ENCODE data around the gene SULT2A1.
"Not testable (repeated sequence)": the region's sequence is repeated elsewhere in the genome, so short reads cannot be mapped to it uniquely, and the experiment has no call there.

The SULT2A1 gene

DNA sequence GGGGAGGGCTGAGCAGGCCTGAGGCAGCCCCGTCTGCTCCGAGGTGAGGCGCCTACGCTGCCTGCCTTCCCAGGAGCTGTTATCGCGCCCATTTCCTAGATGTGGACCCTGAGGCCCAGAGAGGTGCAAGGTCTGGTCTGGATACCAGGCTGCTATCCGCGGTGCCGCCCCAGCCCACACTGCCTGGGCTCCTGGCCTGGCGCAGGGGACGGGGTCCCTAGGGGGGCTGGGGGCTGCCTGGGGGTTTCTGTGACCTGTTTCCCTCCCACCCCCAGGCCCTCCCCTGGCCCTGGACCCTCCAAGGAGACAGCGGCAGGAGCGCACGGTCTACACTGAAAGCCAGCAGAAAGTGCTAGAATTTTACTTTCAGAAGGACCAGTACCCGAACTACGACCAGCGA is 26.3 kb downstream of the SULT2A1 start:
- DNase-seq: not testable (repeated sequence)

- DNase-seq: not testable (repeated sequence)
Observed at GRCh38 chr19:47858646-47859285, 27.3 kb downstream of the SULT2A1 start, which contains the start of gene TPRX2. Gene TPRX2, plus strand, starts transcription at chr19:47859235. Its CDS starts 12 bp downstream, at chr19:47859247.

- not testable (repeated sequence) for DNase-seq
Observed at GRCh38 chr19:47858231-47858630, 27.9 kb downstream of the SULT2A1 start.

GRCh38 chr19:47854459-47854858 is 31.7 kb downstream of the SULT2A1 start:
- no peak for DNase-seq

- DNase-seq: no peak
Observed at GRCh38 chr19:47853003-47853402, 33.1 kb downstream of the SULT2A1 start.

- DNase-seq: no peak
Observed at GRCh38 chr19:47848823-47849473, 37.2 kb downstream of the SULT2A1 start.

DNA sequence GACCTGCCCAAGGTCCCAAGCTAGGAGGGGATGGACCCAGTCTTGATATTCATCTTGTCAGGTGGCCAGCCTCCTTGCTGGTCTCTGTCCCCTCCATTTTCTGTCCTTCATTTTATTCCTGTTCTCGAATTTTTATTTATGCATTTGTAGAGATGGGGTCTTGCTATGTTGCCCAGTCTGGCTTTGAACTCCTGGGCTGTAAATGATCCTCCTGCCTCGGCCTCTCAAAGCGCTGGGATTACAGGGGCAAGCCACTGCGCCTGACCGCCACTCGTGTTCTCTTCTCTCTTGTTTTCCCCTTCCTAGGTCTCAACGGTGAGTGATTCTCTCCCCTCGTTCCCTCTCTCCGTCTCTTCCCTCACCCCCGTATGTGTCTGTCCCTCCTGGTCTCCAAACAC is 37.7 kb downstream of the SULT2A1 start:
- no peak for DNase-seq

GRCh38 chr19:47842941-47843340 is 43.2 kb downstream of the SULT2A1 start:
- no peak for DNase-seq

DNA sequence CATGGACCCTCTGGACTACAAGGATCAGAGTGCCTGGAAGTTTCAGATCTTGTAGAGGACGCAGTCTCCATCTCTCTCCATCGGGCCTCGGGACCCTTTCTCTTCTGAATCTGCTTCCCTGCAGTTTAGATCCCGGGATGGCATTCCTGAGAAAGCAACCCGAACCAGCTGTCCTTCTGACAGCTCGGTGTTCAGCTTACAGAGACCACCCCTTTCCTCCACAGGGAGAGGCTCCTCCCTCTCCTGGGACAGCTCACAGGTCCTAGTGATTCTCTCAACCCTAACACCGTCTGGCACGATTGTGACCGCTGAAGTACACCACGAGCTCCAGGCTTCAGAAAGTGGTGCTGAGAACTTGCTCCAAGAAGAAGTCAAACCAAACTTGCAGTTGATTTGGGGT is 46.2 kb downstream of the SULT2A1 start:
- no peak for DNase-seq

DNA sequence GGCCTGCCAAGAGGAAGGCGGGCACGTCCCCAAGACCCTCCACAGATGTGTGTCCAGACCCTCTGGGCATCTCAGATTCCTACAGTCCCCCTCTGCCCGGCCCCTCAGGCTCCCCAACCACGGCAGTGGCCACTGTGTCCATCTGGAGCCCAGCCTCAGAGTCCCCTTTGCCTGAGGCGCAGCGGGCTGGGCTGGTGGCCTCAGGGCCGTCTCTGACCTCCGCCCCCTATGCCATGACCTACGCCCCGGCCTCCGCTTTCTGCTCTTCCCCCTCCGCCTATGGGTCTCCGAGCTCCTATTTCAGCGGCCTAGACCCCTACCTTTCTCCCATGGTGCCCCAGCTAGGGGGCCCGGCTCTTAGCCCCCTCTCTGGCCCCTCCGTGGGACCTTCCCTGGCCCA is 46.7 kb downstream of the SULT2A1 start:
- no peak for DNase-seq

GRCh38 chr19:47836038-47836437 is 50.1 kb downstream of the SULT2A1 start:
- DNase-seq: no peak

- DNase-seq: no peak
Observed at GRCh38 chr19:47832723-47833122, 53.4 kb downstream of the SULT2A1 start.

GRCh38 chr19:47826800-47827199 is 59.3 kb downstream of the SULT2A1 start:
- no peak for DNase-seq

GRCh38 chr19:47824396-47824795 is 61.7 kb downstream of the SULT2A1 start:
- no peak for DNase-seq

DNA sequence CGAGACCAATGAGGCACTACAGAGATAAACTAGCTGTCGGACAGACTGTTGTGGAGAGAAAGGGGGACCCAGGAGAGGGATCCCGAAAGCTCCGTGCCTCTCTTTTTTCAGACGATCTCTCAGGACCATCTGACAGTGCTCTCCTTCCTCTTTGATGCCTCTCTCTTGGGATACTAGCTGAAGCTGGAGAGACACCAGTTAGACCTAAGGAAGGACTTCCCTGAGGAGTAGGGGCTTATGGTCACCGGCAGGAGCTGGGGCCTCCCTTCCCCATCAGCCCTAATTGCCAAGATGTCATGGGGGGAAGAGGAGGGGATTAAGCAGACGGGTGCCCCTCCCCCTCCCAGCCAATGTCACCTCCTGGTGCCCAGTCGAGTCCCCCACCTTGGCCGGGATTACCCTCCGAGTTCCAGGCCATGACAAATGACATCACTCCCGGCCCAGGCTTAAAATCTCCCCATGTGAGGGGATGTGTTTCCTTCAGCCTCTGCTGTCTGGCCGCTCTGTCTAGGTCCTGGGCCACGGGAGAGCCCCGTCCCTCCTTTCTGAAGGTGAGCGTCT is 64.6 kb downstream of the SULT2A1 start, which contains the start of gene CRX:
TSS of gene CRX (plus strand) at position 478 of the 561 bp plus-strand sequence. CDS start 12,507 bp downstream, outside the sequence.
- no peak for DNase-seq

Measured in femur (tissue), 1 donor.